Loucy (cell line): ENCODE results near the gene PRUNE2.

Source experiments
- H2AFZ ChIP-seq: fragments of 200-600 bp; sonication (generic); 2 replicates; pipeline ENCODE4 v1.6.0; 2016; ENCODE audit warnings: antibody characterized with exemption, mild to moderate bottlenecking, low read length, moderate library complexity
- H3F3A ChIP-seq: fragments of 200-600 bp; 2 replicates; pipeline ENCODE4 v1.6.0; 2016; ENCODE audit warnings: antibody characterized with exemption, low read depth, mild to moderate bottlenecking
- H3K27me3 ChIP-seq: fragments of 200-600 bp; sonication (generic); 2 replicates; pipeline ENCODE4 v1.6.1; 2014; ENCODE audit warnings: low read length, mild to moderate bottlenecking; ENCODE audit not compliant: insufficient read depth, poor library complexity, severe bottlenecking
- H3K36me3 ChIP-seq: fragments of 200-600 bp; sonication (generic); 2 replicates; pipeline ENCODE4 v1.6.1; 2016; ENCODE audit warnings: low read length; ENCODE audit not compliant: insufficient read depth
- H3K4me1 ChIP-seq: fragments of 200-600 bp; sonication (generic); 2 replicates; pipeline ENCODE4 v1.5.1; 2014; ENCODE audit warnings: low read length, mild to moderate bottlenecking; ENCODE audit not compliant: insufficient read depth, poor library complexity, severe bottlenecking
- H3K4me2 ChIP-seq: fragments of 200-600 bp; sonication (generic); 2 replicates; pipeline ENCODE4 v1.6.0; 2014; ENCODE audit warnings: antibody characterized with exemption, low read length, low read depth, mild to moderate bottlenecking; ENCODE audit not compliant: poor library complexity, severe bottlenecking
- H3K4me3 ChIP-seq: fragments of 200-600 bp; sonication (generic); 2 replicates; pipeline ENCODE4 v1.5.1; 2014; ENCODE audit warnings: low read length, mild to moderate bottlenecking, mixed read lengths; ENCODE audit not compliant: poor library complexity, severe bottlenecking
- H3K79me2 ChIP-seq: fragments of 200-600 bp; sonication (generic); 2 replicates; pipeline ENCODE4 v1.6.1; 2014; ENCODE audit warnings: low read length; ENCODE audit not compliant: insufficient read depth
- H3K9ac ChIP-seq: fragments of 200-600 bp; sonication (generic); 2 replicates; pipeline ENCODE4 v1.6.0; 2014; ENCODE audit warnings: mild to moderate bottlenecking, low read depth, low read length, moderate library complexity; ENCODE audit not compliant: poor library complexity, severe bottlenecking
- H3K9me2 ChIP-seq: fragments of 200-600 bp; sonication (generic); replicated peaks from 2 replicates; pipeline ENCODE4 v1.6.1; 2016; ENCODE audit warnings: low read depth, low read length, mixed read lengths
- H3K9me3 ChIP-seq: fragments of 200-600 bp; sonication (generic); 2 replicates; pipeline ENCODE4 v1.6.1; 2014; ENCODE audit warnings: mild to moderate bottlenecking, antibody characterized with exemption, low read length, low read depth; ENCODE audit not compliant: insufficient read depth
- H4K20me1 ChIP-seq: fragments of 200-600 bp; sonication (generic); 2 replicates; pipeline ENCODE4 v1.6.0; 2014; ENCODE audit warnings: antibody characterized with exemption, low read length, mild to moderate bottlenecking; ENCODE audit not compliant: insufficient read depth, poor library complexity, severe bottlenecking
- CTCF ChIP-seq: fragments of 200-600 bp; sonication (generic); conservative IDR thresholded peaks from 2 replicates; pipeline ENCODE4 v1.5.1; 2014; ENCODE audit warnings: mild to moderate bottlenecking, antibody characterized with exemption, low read length
- EZH2phosphoT487 ChIP-seq: fragments of 200-600 bp; IDR thresholded peaks from 2 replicates; pipeline ENCODE4 v1.6.1; 2018; ENCODE audit warnings: antibody characterized with exemption, mild to moderate bottlenecking, moderate library complexity, borderline replicate concordance

PRUNE2 gene

GRCh38 chr9:76887951-76888350, 18.0 kb downstream of the PRUNE2 start:
- Histone ChIP-seq H3K36me3 (no peaks in the 10 kb centered on the region), H3K4me2 (peak overlapping the region; percentile 40), H3K4me1 (no peaks in the 10 kb centered on the region), H3K4me3 (no peak overlapping the region), H3K9me3 (no peaks in the 10 kb centered on the region), H3K27me3 (no peaks in the 10 kb centered on the region), H4K20me1 (no peaks in the 10 kb centered on the region), H3F3A (no peaks in the 10 kb centered on the region), H3K9ac (no peak overlapping the region), H2AFZ (peak overlapping the region; percentile 55), H3K9me2 (no peaks in the 10 kb centered on the region), H3K79me2 (no peaks in the 10 kb centered on the region)
- TF ChIP-seq CTCF (no peak), EZH2phosphoT487 (no peak)

GRCh38 chr9:76887003-76887821, 18.7 kb downstream of the PRUNE2 start:
- H3K4me3 ChIP-seq: no peak overlapping the region
- peak overlapping the region; percentile 55 for H2AFZ ChIP-seq
- H3K4me2 ChIP-seq: peak overlapping the region; percentile 40
- no peaks in the 10 kb centered on the region for H3K36me3 ChIP-seq
- H4K20me1 ChIP-seq: no peaks in the 10 kb centered on the region
- no peaks in the 10 kb centered on the region for H3K27me3 ChIP-seq
- H3K4me1 ChIP-seq: no peaks in the 10 kb centered on the region
- TF ChIP-seq CTCF: no peak
- TF ChIP-seq EZH2phosphoT487: no peak
- no peaks in the 10 kb centered on the region for H3F3A ChIP-seq
- no peak overlapping the region for H3K9ac ChIP-seq
- no peaks in the 10 kb centered on the region for H3K79me2 ChIP-seq
- no peaks in the 10 kb centered on the region for H3K9me2 ChIP-seq
- no peaks in the 10 kb centered on the region for H3K9me3 ChIP-seq

GRCh38 chr9:76886318-76886717, 19.6 kb downstream of the PRUNE2 start:
- no peak for TF ChIP-seq EZH2phosphoT487
- no peaks in the 10 kb centered on the region for H3K79me2 ChIP-seq
- no peaks in the 10 kb centered on the region for H4K20me1 ChIP-seq
- H3F3A ChIP-seq: no peaks in the 10 kb centered on the region
- no peak overlapping the region for H3K9ac ChIP-seq
- H3K4me3 ChIP-seq: no peak overlapping the region
- no peak overlapping the region for H3K4me2 ChIP-seq
- H2AFZ ChIP-seq: no peak overlapping the region
- H3K4me1 ChIP-seq: no peaks in the 10 kb centered on the region
- no peaks in the 10 kb centered on the region for H3K27me3 ChIP-seq
- H3K36me3 ChIP-seq: no peaks in the 10 kb centered on the region
- no peaks in the 10 kb centered on the region for H3K9me2 ChIP-seq
- no peaks in the 10 kb centered on the region for H3K9me3 ChIP-seq

- Histone ChIP-seq H3K4me3 (no peak overlapping the region), H3F3A (no peaks in the 10 kb centered on the region), H3K9me2 (no peaks in the 10 kb centered on the region), H4K20me1 (no peaks in the 10 kb centered on the region), H3K79me2 (no peaks in the 10 kb centered on the region), H3K36me3 (no peaks in the 10 kb centered on the region), H3K27me3 (no peaks in the 10 kb centered on the region), H3K9me3 (no peaks in the 10 kb centered on the region), H3K9ac (no peak overlapping the region), H2AFZ (0 out of 2 replicates have a peak overlapping the region, but pooled peaks have one; percentile 46), H3K4me2 (no peak overlapping the region), H3K4me1 (no peaks in the 10 kb centered on the region)
- TF ChIP-seq CTCF: no peak
- TF ChIP-seq EZH2phosphoT487: no peak
Observed at GRCh38 chr9:76884823-76885222, 21.1 kb downstream of the PRUNE2 start.
